Endodermal cell (in vitro differentiated cells): Measurements from ENCODE around the gene ASTN2. TPM values are rescaled to one million over a fixed set of nuclear protein-coding genes. Genes with fewer than 3 reads are reported as not detected.

Source experiments
- DNase-seq: peaks from one replicate; pipeline ENCODE4 v3.0.0-alpha.2; 2017
- H3K27ac ChIP-seq: 2 replicates; pipeline ENCODE4 v1.5.1; 2013; ENCODE audit warnings: mild to moderate bottlenecking, low read depth, low read length, moderate library complexity
- H3K27me3 ChIP-seq: 2 replicates; pipeline ENCODE4 v1.6.1; 2013; ENCODE audit warnings: mild to moderate bottlenecking, low read length, moderate library complexity; ENCODE audit not compliant: insufficient read depth, control insufficient read depth, poor library complexity, severe bottlenecking
- H3K36me3 ChIP-seq: 2 replicates; pipeline ENCODE4 v1.7.0; 2013; ENCODE audit warnings: mild to moderate bottlenecking, low read length, moderate library complexity; ENCODE audit not compliant: control insufficient read depth, insufficient read depth
- H3K4me1 ChIP-seq: one replicate; pipeline ENCODE4 v1.7.0; 2013; ENCODE audit warnings: low read length; ENCODE audit not compliant: control insufficient read depth, insufficient read depth
- H3K4me3 ChIP-seq: 2 replicates; pipeline ENCODE4 v1.5.1; 2013; ENCODE audit warnings: mild to moderate bottlenecking, low read length, moderate library complexity
- H3K9ac ChIP-seq: 2 replicates; pipeline ENCODE4 v1.6.1; 2013; ENCODE audit warnings: mild to moderate bottlenecking, low read length, moderate library complexity; ENCODE audit not compliant: poor library complexity, severe bottlenecking; ENCODE audit errors: extremely low read depth
- H3K9me3 ChIP-seq: 2 replicates; pipeline ENCODE4 v1.6.1; 2013; ENCODE audit warnings: mild to moderate bottlenecking, low read length, moderate library complexity; ENCODE audit not compliant: control insufficient read depth
- H3K27ac Mint-ChIP-seq: 2 replicates; pipeline ENCODE4 v1.8.0; 2020; ENCODE audit warnings: mixed read lengths
- H3K27me3 Mint-ChIP-seq: 2 replicates; pipeline ENCODE4 v1.8.0; 2021; ENCODE audit warnings: mild to moderate bottlenecking, mixed read lengths; ENCODE audit not compliant: insufficient read depth
- H3K36me3 Mint-ChIP-seq: 2 replicates; pipeline ENCODE4 v1.8.0; 2020; ENCODE audit warnings: low read depth, mixed read lengths
- H3K4me1 Mint-ChIP-seq: 2 replicates; pipeline ENCODE4 v1.8.0; 2020; ENCODE audit warnings: mixed read lengths
- H3K4me3 Mint-ChIP-seq: 2 replicates; pipeline ENCODE4 v1.8.0; 2020; ENCODE audit warnings: mild to moderate bottlenecking, moderate library complexity, mixed read lengths
- H3K9me3 Mint-ChIP-seq: 2 replicates; pipeline ENCODE4 v1.8.0; 2020; ENCODE audit warnings: mild to moderate bottlenecking, mixed read lengths
- WGBS, 2 experiments: methylation state at CpG; one replicate each; pipeline versions ENCODE4 v1.1.5 to v1.1.7; 2013; ENCODE audit warnings: missing lambda C conversion rate in 2 of 2, mixed read lengths in 1 of 2; ENCODE audit not compliant: insufficient coverage in 1 of 2, insufficient read length in 1 of 2; 5-methylcytosine and 5-hydroxymethylcytosine counted together
- total RNA-seq, 2 donors: library from RNA; stranded (reverse); fragmentation: NEBNext Ultra II Directional in 1 of 2; extraction: Animal tissue kit (Norgen Biotek cat#: 25700) in 1 of 2; gene quantifications; 2 replicates in 1 of 2; 3 replicates in 1 of 2; pipeline ENCODE4 v1.2.1, GENCODE V29; 2021
- TF ChIP-seq, protein P1 (sequence below): fragments of 200-600 bp; sonication (generic); conservative IDR thresholded peaks from 2 replicates; pipeline ENCODE4 v1.5.0; 2021; ENCODE audit warnings: antibody characterized with exemption, mild to moderate bottlenecking

Gene ASTN2
- total RNA-seq, 2 donors from 2014 or later: 8.9 to 10.4 TPM

DNA sequence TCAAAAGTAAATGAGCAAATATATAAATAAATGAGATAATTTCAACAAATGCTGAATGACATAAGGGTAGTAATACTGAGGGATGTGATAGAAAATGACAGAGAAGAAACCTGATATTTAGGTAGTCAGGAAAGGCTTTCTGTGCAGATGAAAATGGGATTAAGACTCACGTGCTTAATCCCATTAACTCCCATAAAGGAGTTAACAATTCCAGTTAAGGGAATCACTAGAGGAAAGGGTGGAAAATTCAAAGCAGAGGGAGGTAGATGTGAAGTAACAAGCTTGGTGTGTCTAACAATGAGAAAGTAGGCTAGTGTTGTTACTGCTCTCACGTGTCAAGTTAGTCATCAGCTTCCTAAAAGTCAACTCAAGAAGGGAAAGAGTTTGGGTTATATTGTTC, 818.2 kb downstream of the ASTN2 start:
- Histone ChIP-seq H3K4me1 (no peaks in the 10 kb centered on the region), H3K27ac (no peak overlapping the region), H3K9me3 (no peaks in the 10 kb centered on the region), H3K4me3 (no peak overlapping the region), H3K36me3 (no peaks in the 10 kb centered on the region), H3K27me3 (no peaks in the 10 kb centered on the region), H3K9ac (no peak overlapping the region)
- TF ChIP-seq, protein P1, sequence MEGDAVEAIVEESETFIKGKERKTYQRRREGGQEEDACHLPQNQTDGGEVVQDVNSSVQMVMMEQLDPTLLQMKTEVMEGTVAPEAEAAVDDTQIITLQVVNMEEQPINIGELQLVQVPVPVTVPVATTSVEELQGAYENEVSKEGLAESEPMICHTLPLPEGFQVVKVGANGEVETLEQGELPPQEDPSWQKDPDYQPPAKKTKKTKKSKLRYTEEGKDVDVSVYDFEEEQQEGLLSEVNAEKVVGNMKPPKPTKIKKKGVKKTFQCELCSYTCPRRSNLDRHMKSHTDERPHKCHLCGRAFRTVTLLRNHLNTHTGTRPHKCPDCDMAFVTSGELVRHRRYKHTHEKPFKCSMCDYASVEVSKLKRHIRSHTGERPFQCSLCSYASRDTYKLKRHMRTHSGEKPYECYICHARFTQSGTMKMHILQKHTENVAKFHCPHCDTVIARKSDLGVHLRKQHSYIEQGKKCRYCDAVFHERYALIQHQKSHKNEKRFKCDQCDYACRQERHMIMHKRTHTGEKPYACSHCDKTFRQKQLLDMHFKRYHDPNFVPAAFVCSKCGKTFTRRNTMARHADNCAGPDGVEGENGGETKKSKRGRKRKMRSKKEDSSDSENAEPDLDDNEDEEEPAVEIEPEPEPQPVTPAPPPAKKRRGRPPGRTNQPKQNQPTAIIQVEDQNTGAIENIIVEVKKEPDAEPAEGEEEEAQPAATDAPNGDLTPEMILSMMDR: no peak
- Mint-ChIP-seq H3K27ac (no peak overlapping the region), H3K4me3 (no peak overlapping the region), H3K27me3 (no peaks in the 10 kb centered on the region), H3K36me3 (no peaks in the 10 kb centered on the region), H3K4me1 (no peaks in the 10 kb centered on the region), H3K9me3 (no peaks in the 10 kb centered on the region)
- 42 to 80% methylated on average over 1 to 2 of the region's 2 CpGs for WGBS, 2 experiments
- no peak for DNase-seq

DNA sequence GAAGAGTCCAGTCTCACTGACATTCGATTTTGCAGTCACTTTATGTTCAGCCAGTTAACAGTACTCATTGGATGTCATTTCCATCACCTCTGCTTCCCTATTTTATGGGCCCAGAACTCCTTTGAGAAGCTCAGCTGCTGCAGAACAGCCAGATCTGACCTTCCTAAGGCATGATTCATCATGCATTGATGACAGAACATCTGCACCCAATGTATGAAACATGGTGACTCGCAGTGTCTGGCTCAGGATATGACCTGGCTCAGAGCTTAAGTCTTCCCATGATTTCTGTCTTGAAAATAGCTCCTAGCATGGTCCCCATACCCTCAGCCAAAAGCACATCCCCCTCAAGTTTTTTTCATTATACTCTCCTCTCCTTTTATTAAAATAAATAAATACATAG, 820.3 kb downstream of the ASTN2 start:
- H3K4me1 Mint-ChIP-seq: peaks cover 1% of the 10 kb centered on the region
- no peak overlapping the region for H3K4me3 ChIP-seq
- H3K9me3 Mint-ChIP-seq: no peaks in the 10 kb centered on the region
- no peak overlapping the region for H3K4me3 Mint-ChIP-seq
- no peaks in the 10 kb centered on the region for H3K36me3 Mint-ChIP-seq
- H3K27me3 Mint-ChIP-seq: no peaks in the 10 kb centered on the region
- H3K27me3 ChIP-seq: no peaks in the 10 kb centered on the region
- H3K27ac Mint-ChIP-seq: no peak overlapping the region
- H3K36me3 ChIP-seq: no peaks in the 10 kb centered on the region
- H3K9me3 ChIP-seq: no peaks in the 10 kb centered on the region
- no peaks in the 10 kb centered on the region for H3K4me1 ChIP-seq
- H3K27ac ChIP-seq: no peak overlapping the region
- H3K9ac ChIP-seq: no peak overlapping the region
- no peak for DNase-seq
- TF ChIP-seq, protein P1: no peak
- 90 to 100% methylated on average over 2 of the region's 2 CpGs for WGBS, 2 experiments

DNA sequence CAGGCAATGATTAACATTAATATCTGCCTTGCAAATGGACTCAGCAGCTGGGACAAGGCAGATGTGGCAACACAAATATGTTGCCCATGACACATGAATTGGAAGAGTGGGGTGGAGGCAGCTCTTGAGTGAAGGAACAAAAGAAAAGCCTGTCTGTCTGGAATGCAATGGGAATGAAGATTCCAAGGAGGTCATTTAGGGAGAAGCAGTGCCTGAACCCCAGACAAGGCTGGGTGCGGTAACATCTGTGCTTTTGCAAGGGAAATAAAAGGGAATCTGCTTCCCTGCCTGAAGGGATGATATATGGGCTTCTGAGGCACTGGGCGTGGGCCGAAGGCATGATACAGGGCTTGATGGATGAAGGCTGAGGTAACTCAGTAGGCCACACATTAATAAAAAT, 821.9 kb downstream of the ASTN2 start:
- Histone ChIP-seq H3K27ac (no peak overlapping the region), H3K9ac (no peak overlapping the region), H3K27me3 (no peaks in the 10 kb centered on the region), H3K9me3 (peaks cover 13% of the 10 kb centered on the region), H3K4me3 (no peak overlapping the region), H3K4me1 (no peaks in the 10 kb centered on the region), H3K36me3 (no peaks in the 10 kb centered on the region)
- TF ChIP-seq, protein P1: no peak
- no peaks in the 10 kb centered on the region for H3K27me3 Mint-ChIP-seq
- peaks cover 4% of the 10 kb centered on the region for H3K9me3 Mint-ChIP-seq
- no peak for DNase-seq
- 86% methylated on average over 3 of the region's 3 CpGs; no CpG with 5 or more reads in 1 of the 2 experiments for WGBS, 2 experiments
- H3K27ac Mint-ChIP-seq: no peak overlapping the region
- H3K36me3 Mint-ChIP-seq: no peaks in the 10 kb centered on the region
- no peak overlapping the region for H3K4me3 Mint-ChIP-seq
- H3K4me1 Mint-ChIP-seq: peaks cover 2% of the 10 kb centered on the region
